MCF 10A (cell line): ENCODE data around the gene DDX27. TPM values are rescaled to one million over a fixed set of nuclear protein-coding genes. Genes with fewer than 3 reads are reported as not detected.

Experiments
- BruUV-seq: library from RNA; stranded (reverse); fragments of 400-500 nt; replicated peaks from 2 replicates; lab custom pipeline; 2021; lab: Mats Ljungman, UMichigan
- CTCF ChIA-PET: fragments of 300-600 bp; sonication (Branson Sonifier 250); formaldehyde crosslinking; extraction: SDS; loops from one replicate; lab custom pipeline; 2021; ENCODE audit warnings: antibody characterized with exemption, inconsistent platforms; lab: Yijun Ruan, JAX
- POLR2A ChIA-PET: fragments of 300-600, 350-650 bp; sonication (Branson Sonifier 250); formaldehyde crosslinking; extraction: SDS; loops from one replicate; lab custom pipeline; 2020; ENCODE audit warnings: antibody characterized with exemption, inconsistent platforms; lab: Yijun Ruan, JAX
- DNase-seq: peaks from one replicate; pipeline ENCODE4 v3.0.0-alpha.2; 2018; ENCODE audit not compliant: unreplicated experiment
- H3K27ac Mint-ChIP-seq: one replicate; pipeline ENCODE4 v1.8.0; 2022; ENCODE audit warnings: mild to moderate bottlenecking, low read depth, mixed read lengths; ENCODE audit not compliant: unreplicated experiment
- H3K27me3 Mint-ChIP-seq: one replicate; pipeline ENCODE4 v1.8.0; 2022; ENCODE audit warnings: mixed read lengths; ENCODE audit not compliant: insufficient read depth, unreplicated experiment
- H3K36me3 Mint-ChIP-seq: one replicate; pipeline ENCODE4 v1.8.0; 2022; ENCODE audit warnings: mild to moderate bottlenecking, moderate library complexity, mixed read lengths; ENCODE audit not compliant: insufficient read depth, unreplicated experiment
- H3K4me1 Mint-ChIP-seq: one replicate; pipeline ENCODE4 v1.8.0; 2022; ENCODE audit warnings: mixed read lengths; ENCODE audit not compliant: insufficient read depth, unreplicated experiment
- H3K4me3 Mint-ChIP-seq: one replicate; pipeline ENCODE4 v1.8.0; 2022; ENCODE audit warnings: mild to moderate bottlenecking, moderate library complexity, mixed read lengths; ENCODE audit not compliant: unreplicated experiment
- H3K9me3 Mint-ChIP-seq: one replicate; pipeline ENCODE4 v1.8.0; 2022; ENCODE audit warnings: mixed read lengths; ENCODE audit not compliant: unreplicated experiment
- intact Hi-C: fragments of 100-400 bp; cut with micrococcal nuclease; formaldehyde crosslinking; loops from 2 replicates; pipeline ENCODE4 v1.14.1; 2022
- total RNA-seq: library from RNA; stranded (reverse); gene quantifications from 2 replicates; pipeline ENCODE4 v1.2.3, GENCODE V29; 2022
- TF ChIP-seq, protein P1 (sequence below): fragments of 200-600 bp; IDR thresholded peaks from one replicate; pipeline ENCODE4 v1.8.0; 2022; ENCODE audit warnings: antibody characterized with exemption, mild to moderate bottlenecking; ENCODE audit not compliant: unreplicated experiment

The DDX27 gene
- total RNA-seq, 1 experiment from 2014 or later, result 56.4 TPM

DNA sequence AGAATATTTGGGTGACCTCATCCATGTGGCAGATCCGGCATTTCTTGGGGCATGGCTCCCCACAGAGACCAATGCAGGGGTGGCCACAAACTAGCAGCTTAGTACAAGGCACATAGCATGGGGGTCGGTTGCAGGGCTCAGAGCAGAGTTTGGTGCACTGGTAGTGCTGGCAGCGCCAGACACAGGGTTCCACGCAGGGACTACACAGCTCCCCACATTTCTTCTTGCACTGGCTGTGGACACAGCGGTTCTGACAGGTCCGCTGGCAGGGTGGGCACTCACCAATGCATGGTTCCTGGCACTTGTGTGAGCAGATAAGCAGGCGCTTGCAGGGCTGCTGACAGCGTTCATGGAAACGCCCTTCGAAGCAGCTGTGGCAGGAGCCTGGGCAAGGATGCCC is 29.1 kb downstream of the DDX27 start:
- Mint-ChIP-seq H3K27ac (no peak overlapping the region), H3K4me1 (no peaks in the 10 kb centered on the region), H3K9me3 (no peaks in the 10 kb centered on the region), H3K27me3 (no peaks in the 10 kb centered on the region), H3K36me3 (peaks cover 98% of the 10 kb centered on the region), H3K4me3 (no peak overlapping the region)
- POLR2A ChIA-PET, result interaction anchor here (0.6 to 3.5 kb wide), 4 partner anchors 11 to 126 kb away, joined by 3 to 14 read pairs (median 6); no protein-coding TSS in a partner anchor
- TF ChIP-seq, protein P1, sequence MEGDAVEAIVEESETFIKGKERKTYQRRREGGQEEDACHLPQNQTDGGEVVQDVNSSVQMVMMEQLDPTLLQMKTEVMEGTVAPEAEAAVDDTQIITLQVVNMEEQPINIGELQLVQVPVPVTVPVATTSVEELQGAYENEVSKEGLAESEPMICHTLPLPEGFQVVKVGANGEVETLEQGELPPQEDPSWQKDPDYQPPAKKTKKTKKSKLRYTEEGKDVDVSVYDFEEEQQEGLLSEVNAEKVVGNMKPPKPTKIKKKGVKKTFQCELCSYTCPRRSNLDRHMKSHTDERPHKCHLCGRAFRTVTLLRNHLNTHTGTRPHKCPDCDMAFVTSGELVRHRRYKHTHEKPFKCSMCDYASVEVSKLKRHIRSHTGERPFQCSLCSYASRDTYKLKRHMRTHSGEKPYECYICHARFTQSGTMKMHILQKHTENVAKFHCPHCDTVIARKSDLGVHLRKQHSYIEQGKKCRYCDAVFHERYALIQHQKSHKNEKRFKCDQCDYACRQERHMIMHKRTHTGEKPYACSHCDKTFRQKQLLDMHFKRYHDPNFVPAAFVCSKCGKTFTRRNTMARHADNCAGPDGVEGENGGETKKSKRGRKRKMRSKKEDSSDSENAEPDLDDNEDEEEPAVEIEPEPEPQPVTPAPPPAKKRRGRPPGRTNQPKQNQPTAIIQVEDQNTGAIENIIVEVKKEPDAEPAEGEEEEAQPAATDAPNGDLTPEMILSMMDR, result no peak
- CTCF ChIA-PET, result interaction anchor here (0.5 to 3.5 kb wide), 5 partner anchors 13 to 1415 kb away, joined by 3 to 16 read pairs (median 4); no protein-coding TSS in a partner anchor
- DNase-seq, result no peak
- BruUV-seq, result no TSS peak
- intact Hi-C loops, result no loop called here

DNA sequence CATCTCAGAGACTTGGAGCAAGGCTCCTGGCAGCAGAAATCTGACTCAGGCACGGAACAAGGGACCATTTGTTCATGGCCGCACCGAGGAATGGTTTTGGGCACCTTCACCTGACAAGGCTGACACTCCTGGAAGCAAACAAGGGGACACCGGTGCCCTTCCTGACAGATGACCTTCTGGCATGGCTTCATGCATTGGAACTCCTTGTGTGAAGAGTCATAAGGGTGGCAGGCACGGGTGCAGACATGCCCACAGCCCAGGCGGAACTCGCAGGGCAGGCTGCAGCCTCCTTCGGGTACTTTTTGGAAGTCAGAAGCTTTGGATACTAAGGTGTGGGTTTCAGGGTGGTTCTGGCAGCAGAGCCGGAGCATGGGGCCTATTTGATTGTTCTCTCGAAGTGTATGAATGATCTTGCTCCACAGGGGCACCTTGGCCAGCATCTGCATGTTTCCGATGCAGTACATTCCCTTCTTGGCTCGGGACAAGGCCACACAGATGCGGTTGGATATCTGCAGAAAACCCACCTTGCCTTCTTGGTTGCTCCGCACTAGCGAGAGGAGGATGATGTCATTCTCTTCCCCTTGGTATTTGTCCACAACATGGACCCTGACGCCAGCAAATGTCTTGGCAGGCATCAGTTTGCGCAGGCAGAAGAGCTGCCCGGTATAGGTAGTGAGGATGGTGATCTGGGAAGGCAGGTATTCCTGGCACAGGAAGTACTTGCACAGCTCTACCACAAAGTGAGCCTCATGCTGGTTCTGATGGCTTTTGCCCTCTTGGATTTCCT is 29.9 kb downstream of the DDX27 start:
- TF ChIP-seq, protein P1, result no peak
- Mint-ChIP-seq H3K27me3 (no peaks in the 10 kb centered on the region), H3K36me3 (peaks cover 98% of the 10 kb centered on the region), H3K4me3 (no peak overlapping the region), H3K4me1 (no peaks in the 10 kb centered on the region), H3K9me3 (no peaks in the 10 kb centered on the region), H3K27ac (no peak overlapping the region)
- ChIA-PET CTCF (interaction anchor here (0.6 to 0.9 kb wide), 4 partner anchors 20 to 119 kb away, joined by 3 to 6 read pairs (median 3); no protein-coding TSS in a partner anchor), POLR2A (interaction anchor here (0.6 to 1.1 kb wide), 4 partner anchors 12 to 29 kb away, joined by 3 to 6 read pairs (median 4); partner anchors contain the start of gene ZNFX1)
- TSS peak; percentile 17 for BruUV-seq
- intact Hi-C loops, result no loop called here
- DNase-seq, result no peak

DNA sequence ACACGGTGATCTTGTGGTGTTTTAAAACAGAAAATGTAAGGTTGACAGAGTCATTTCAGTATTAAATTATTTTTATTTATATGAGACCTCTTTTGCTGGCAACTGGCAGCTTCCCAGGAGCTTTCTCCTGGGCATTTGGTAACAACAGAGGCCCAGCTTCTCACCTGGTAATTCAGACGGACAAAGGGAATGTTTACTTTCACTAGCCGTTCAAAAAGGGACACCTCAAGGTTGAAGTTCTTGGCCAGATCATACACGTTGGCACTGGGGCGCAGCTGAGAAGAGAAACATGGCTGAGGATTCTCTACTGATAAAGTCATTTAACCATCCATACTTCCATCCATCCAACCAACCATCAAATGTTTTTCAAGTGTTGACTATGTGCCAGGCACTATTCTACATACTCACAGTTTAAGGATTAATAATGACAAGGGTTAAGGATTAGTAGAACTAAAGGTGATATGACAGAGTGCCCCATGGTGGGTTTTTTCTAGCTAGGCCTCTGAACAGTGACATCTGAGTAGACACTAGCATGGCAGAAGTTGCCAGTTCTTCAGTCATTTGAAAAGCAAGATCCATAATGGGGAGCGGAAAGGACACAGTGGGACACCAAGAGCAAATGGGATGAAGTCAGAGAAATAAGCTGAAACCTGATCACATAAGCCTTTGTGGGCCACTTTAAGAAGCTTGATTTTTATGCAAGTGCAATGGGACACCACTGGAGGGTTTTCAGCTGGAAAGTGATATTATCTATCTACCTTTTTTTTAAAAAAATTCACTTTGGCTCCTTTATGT is 33.5 kb downstream of the DDX27 start:
- POLR2A ChIA-PET, result interaction anchor here (1.0 to 4.4 kb wide), 5 partner anchors 9 to 33 kb away, joined by 3 to 33 read pairs (median 9); partner anchors contain the start of gene DDX27
- CTCF ChIA-PET, result interaction anchor here (1.0 to 1.6 kb wide), 3 partner anchors 9 to 67 kb away, joined by 3 to 4 read pairs (median 4); no protein-coding TSS in a partner anchor
- H3K36me3 Mint-ChIP-seq, result peaks cover 100% of the 10 kb centered on the region

More for the DNA sequence above, 33.5 kb downstream of the DDX27 start:
- BruUV-seq, result no TSS peak
- TF ChIP-seq, protein P1, result no peak
- H3K4me3 Mint-ChIP-seq, result no peak overlapping the region
- no peaks in the 10 kb centered on the region for H3K27me3 Mint-ChIP-seq
- intact Hi-C loops, result no loop called here
- H3K27ac Mint-ChIP-seq, result no peak overlapping the region
- no peaks in the 10 kb centered on the region for H3K4me1 Mint-ChIP-seq
- no peaks in the 10 kb centered on the region for H3K9me3 Mint-ChIP-seq
- no peak for DNase-seq
